Endothelial cell of umbilical vein (primary cell): Measurements from ENCODE around the gene MGAT5B. TPM values are rescaled to one million over a fixed set of nuclear protein-coding genes. Genes with fewer than 3 reads are reported as not detected.

ENCODE experiments used
- BruUV-seq: library from RNA; stranded (reverse); fragments of 400-500 nt; replicated peaks from 2 replicates; lab custom pipeline; 2021; lab: Mats Ljungman, UMichigan
- CTCF ChIA-PET: fragments of 300-600, 350-600 bp; sonication (Branson Sonifier 250); formaldehyde crosslinking; loops from one replicate; lab custom pipeline; 2021; ENCODE audit warnings: antibody characterized with exemption, inconsistent platforms; lab: Charles Lee
- POLR2A ChIA-PET: fragments of 300-600, 350-600 bp; sonication (Branson Sonifier 250); formaldehyde crosslinking; loops from one replicate; lab custom pipeline; 2021; ENCODE audit warnings: antibody characterized with exemption, inconsistent platforms; lab: Charles Lee
- DNase-seq: peaks from one replicate; pipeline ENCODE4 v3.0.0-alpha.2; 2011; ENCODE audit warnings: low read depth, low spot score
- FAIRE-seq: peaks from 2 replicates; lab custom pipeline; 2011; peaks lifted over from hg19 to GRCh38; lab: Jason Lieb, UNC
- H2AFZ ChIP-seq: 2 replicates; pipeline ENCODE4 v1.6.0; 2012; ENCODE audit warnings: low read depth, low read length, control low read depth, inconsistent platforms
- H3K27ac ChIP-seq: 2 replicates; pipeline ENCODE4 v1.5.1; 2011; ENCODE audit warnings: low read depth, mild to moderate bottlenecking, control low read depth, low read length, moderate library complexity; ENCODE audit not compliant: insufficient read depth
- H3K27me3 ChIP-seq, 2 experiments: 2 replicates each; pipeline versions ENCODE4 v1.6.0 to v1.6.1; 2011; ENCODE audit warnings: low read length in 2 of 2, mixed read lengths in 1 of 2; ENCODE audit not compliant: control insufficient read depth in 2 of 2, insufficient read depth in 2 of 2
- H3K36me3 ChIP-seq, 2 experiments: 2 replicates in 1 of 2; 3 replicates in 1 of 2; pipeline ENCODE4 v1.5.1; 2011; ENCODE audit warnings: low read length in 2 of 2, mild to moderate bottlenecking in 1 of 2, moderate library complexity in 1 of 2; ENCODE audit not compliant: control insufficient read depth in 2 of 2, insufficient read depth in 2 of 2; ENCODE audit errors: extremely low read depth in 1 of 2
- H3K4me1 ChIP-seq: 3 replicates; pipeline ENCODE4 v1.5.1; 2011; ENCODE audit warnings: mild to moderate bottlenecking, low read length; ENCODE audit not compliant: control insufficient read depth, insufficient read depth; ENCODE audit errors: extremely low read depth
- H3K4me2 ChIP-seq: 2 replicates; pipeline ENCODE4 v1.6.1; 2011; ENCODE audit warnings: low read length, control low read depth, mixed read lengths; ENCODE audit not compliant: insufficient read depth
- H3K4me3 ChIP-seq, 3 experiments: fragments of 200-600 bp in 1 of 3; sonication (generic), shearing (Covaris generic) in 1 of 3; replicated peaks in 1 of 3; 2 replicates each; pipeline ENCODE4 v1.5.1; 2011 to 2016; ENCODE audit warnings: control low read depth in 3 of 3, low read length in 3 of 3, mild to moderate bottlenecking in 2 of 3, inconsistent platforms in 1 of 3, low read depth in 1 of 3, moderate library complexity in 1 of 3; ENCODE audit not compliant: insufficient read depth in 1 of 3
- H3K79me2 ChIP-seq: 2 replicates; pipeline ENCODE4 v1.6.0; 2012; ENCODE audit warnings: low read length, inconsistent platforms; ENCODE audit not compliant: control insufficient read depth, insufficient read depth
- H3K9ac ChIP-seq: replicated peaks from 2 replicates; pipeline ENCODE3; 2011; ENCODE audit warnings: low read length, control low read depth; ENCODE audit not compliant: insufficient read depth; ENCODE audit errors: extremely low read depth
- H3K9me1 ChIP-seq: replicated peaks from 3 replicates; pipeline ENCODE4 v1.6.0; 2011; ENCODE audit warnings: mild to moderate bottlenecking, low read length; ENCODE audit not compliant: control insufficient read depth, insufficient read depth; ENCODE audit errors: extremely low read depth
- H3K9me3 ChIP-seq: replicated peaks from 2 replicates; pipeline ENCODE4 v1.5.1; 2012; ENCODE audit warnings: low read length, inconsistent platforms; ENCODE audit not compliant: control insufficient read depth, insufficient read depth
- H4K20me1 ChIP-seq: replicated peaks from 2 replicates; pipeline ENCODE3; 2011; ENCODE audit warnings: mild to moderate bottlenecking, low read length; ENCODE audit not compliant: control insufficient read depth, insufficient read depth; ENCODE audit errors: extremely low read depth
- EZH2 ChIP-seq: IDR thresholded peaks from 2 replicates; pipeline ENCODE4 v1.6.1; 2012; ENCODE audit warnings: borderline replicate concordance, low read depth, mild to moderate bottlenecking, moderate library complexity, low read length, inconsistent platforms; ENCODE audit not compliant: severe bottlenecking
- FOS ChIP-seq: IDR thresholded peaks from 2 replicates; pipeline ENCODE4 v1.6.1; 2011; ENCODE audit warnings: mild to moderate bottlenecking, low read length, moderate library complexity, borderline replicate concordance; ENCODE audit not compliant: insufficient read depth
- GATA2 ChIP-seq: IDR thresholded peaks from 2 replicates; pipeline ENCODE4 v1.7.0; 2011; ENCODE audit warnings: low read depth, mild to moderate bottlenecking, moderate library complexity, mixed read lengths, low read length; ENCODE audit not compliant: insufficient read length, insufficient read depth
- JUN ChIP-seq: IDR thresholded peaks from 2 replicates; pipeline ENCODE4 v1.6.1; 2011; ENCODE audit warnings: borderline replicate concordance, low read depth; ENCODE audit not compliant: insufficient read length, insufficient read depth
- MYC ChIP-seq: IDR thresholded peaks from one replicate; pipeline ENCODE4 v1.6.1; 2011; ENCODE audit warnings: mild to moderate bottlenecking, low read depth, low read length
- POLR2A ChIP-seq: IDR thresholded peaks from 2 replicates; pipeline ENCODE4 v1.6.1; 2012; ENCODE audit warnings: low read depth, mild to moderate bottlenecking, control low read depth, low read length
- POLR2AphosphoS5 ChIP-seq: IDR thresholded peaks from 2 replicates; pipeline ENCODE4 v1.6.1; 2012; ENCODE audit warnings: low read depth, mild to moderate bottlenecking, control low read depth, low read length, moderate library complexity; ENCODE audit not compliant: insufficient read depth
- dilution Hi-C: fragments of 300-500 bp; cut with MboI; formaldehyde crosslinking; loops from one replicate; pipeline ENCODE4 v1.15.0; 2019; ENCODE audit warnings: low sequenced_read_pairs; ENCODE audit not compliant: extremely low pct_ligation_motif_present
- intact Hi-C: fragments of 100-400 bp; cut with micrococcal nuclease; formaldehyde crosslinking; loops from one replicate; pipeline ENCODE4 v1.10.0; 2022
- polyA plus RNA-seq, 4 experiments: library from polyadenylated mRNA; depleted of rRNA in 3 of 4; stranded (reverse) in 3 of 4; unstranded in 1 of 4; fragments of >200 nt; gene quantifications; 2 replicates each; pipeline versions ENCODE4 v1.2.1 to v1.2.3, GENCODE V29; 2011 to 2012; ENCODE audit warnings: missing spikeins in 1 of 4
- total RNA-seq: library from RNA; stranded (reverse); gene quantifications from 2 replicates; pipeline ENCODE4 v1.2.3, GENCODE V29; 2021
- TF ChIP-seq, protein P1 (sequence below), 2 donors: IDR thresholded peaks; 1 replicate in 1 of 2; 2 replicates in 1 of 2; pipeline ENCODE4 v1.5.1; 2011; ENCODE audit warnings: low read length in 2 of 2, mild to moderate bottlenecking in 2 of 2, moderate library complexity in 2 of 2, control low read depth in 1 of 2, inconsistent platforms in 1 of 2, low read depth in 1 of 2; ENCODE audit not compliant: insufficient read depth in 1 of 2; ENCODE audit errors: extremely low read depth in 1 of 2
- TF ChIP-seq, protein P2 (sequence below): IDR thresholded peaks from 2 replicates; pipeline ENCODE4 v1.6.1; 2011; ENCODE audit not compliant: insufficient read depth, insufficient read length

The MGAT5B gene
- total and polyA plus RNA-seq, 2 donors (not counting 3 experiments of a cell fraction or from before 2014, with no cell fraction given), result 1.7 to 2.1 TPM

DNA sequence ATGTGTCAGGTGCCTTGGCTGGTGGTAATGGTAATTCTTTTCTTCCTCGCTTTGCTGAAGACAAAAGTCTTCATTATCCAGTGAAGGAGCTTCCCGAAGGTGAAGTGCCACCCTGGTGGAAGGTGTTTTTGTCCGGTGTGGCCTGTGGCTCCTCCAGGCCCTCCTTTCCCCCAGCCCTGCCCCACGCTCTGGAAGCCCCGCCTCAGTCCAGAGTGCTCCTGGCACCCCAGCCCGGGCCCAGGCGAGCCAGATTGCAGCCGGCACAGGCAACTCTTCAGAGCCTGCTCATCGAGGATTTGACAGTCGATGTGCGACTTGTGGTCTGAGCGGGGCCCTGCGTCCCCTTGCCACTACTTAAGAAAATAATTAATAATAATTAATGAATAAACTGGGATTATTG, 93.7 kb downstream of the MGAT5B start:
- no peaks in the 10 kb centered on the region for H3K9me3 ChIP-seq
- peaks cover under 1 to 2% of the 10 kb centered on the region in 2 experiments for H3K27me3 ChIP-seq
- intact Hi-C loops (no loop called here), dilution Hi-C loops (no loop called here)
- no peak overlapping the region for H3K4me2 ChIP-seq
- H3K36me3 ChIP-seq, result no peaks in the 10 kb centered on the region
- TF ChIP-seq, protein P1, sequence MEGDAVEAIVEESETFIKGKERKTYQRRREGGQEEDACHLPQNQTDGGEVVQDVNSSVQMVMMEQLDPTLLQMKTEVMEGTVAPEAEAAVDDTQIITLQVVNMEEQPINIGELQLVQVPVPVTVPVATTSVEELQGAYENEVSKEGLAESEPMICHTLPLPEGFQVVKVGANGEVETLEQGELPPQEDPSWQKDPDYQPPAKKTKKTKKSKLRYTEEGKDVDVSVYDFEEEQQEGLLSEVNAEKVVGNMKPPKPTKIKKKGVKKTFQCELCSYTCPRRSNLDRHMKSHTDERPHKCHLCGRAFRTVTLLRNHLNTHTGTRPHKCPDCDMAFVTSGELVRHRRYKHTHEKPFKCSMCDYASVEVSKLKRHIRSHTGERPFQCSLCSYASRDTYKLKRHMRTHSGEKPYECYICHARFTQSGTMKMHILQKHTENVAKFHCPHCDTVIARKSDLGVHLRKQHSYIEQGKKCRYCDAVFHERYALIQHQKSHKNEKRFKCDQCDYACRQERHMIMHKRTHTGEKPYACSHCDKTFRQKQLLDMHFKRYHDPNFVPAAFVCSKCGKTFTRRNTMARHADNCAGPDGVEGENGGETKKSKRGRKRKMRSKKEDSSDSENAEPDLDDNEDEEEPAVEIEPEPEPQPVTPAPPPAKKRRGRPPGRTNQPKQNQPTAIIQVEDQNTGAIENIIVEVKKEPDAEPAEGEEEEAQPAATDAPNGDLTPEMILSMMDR (IDR thresholded peaks at IDR 0.05; ENCODE audit: extremely low read depth in 1 of 2, insufficient read depth in 1 of 2, low read depth in 1 of 2, low read length in 2 of 2), result no peak
- TF ChIP-seq, protein P2, sequence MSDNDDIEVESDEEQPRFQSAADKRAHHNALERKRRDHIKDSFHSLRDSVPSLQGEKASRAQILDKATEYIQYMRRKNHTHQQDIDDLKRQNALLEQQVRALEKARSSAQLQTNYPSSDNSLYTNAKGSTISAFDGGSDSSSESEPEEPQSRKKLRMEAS, result no peak
- TF ChIP-seq EZH2 (no peak), POLR2AphosphoS5 (no peak), GATA2 (no peak)
- DNase-seq (no peak), FAIRE-seq (no peak)
- BruUV-seq, result no TSS peak
- no peaks in the 10 kb centered on the region for H3K9me1 ChIP-seq
- no peak overlapping the region for H3K4me3 ChIP-seq
- no peaks in the 10 kb centered on the region for H3K4me1 ChIP-seq
- ChIA-PET POLR2A (no interaction called here), CTCF (no interaction called here)
- no peak overlapping the region for H3K9ac ChIP-seq
- no peaks in the 10 kb centered on the region for H3K79me2 ChIP-seq
- no peak overlapping the region for H3K27ac ChIP-seq
- no peaks in the 10 kb centered on the region for H4K20me1 ChIP-seq
- H2AFZ ChIP-seq, result no peak overlapping the region

DNA sequence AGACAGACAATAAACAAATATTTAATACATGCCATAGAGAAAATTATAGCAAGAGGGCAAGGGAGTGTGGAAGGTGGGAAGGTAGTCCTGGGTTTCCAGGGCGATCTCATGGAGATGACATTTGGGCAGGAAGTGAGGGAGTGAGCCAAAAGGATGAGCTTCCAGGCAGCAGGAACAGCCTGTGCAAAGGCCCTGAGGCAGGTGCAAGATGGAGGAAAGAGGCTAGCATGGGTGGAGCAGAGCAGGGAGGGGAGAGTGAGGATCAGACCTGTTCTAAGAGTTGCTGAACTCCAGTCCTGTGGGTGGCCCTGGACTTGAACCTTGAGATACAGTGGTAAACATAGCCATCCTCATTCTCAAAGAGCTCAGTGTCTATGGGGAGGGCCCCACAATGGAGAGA, 94.7 kb downstream of the MGAT5B start:
- TF ChIP-seq FOS (no peak), POLR2A (no peak), GATA2 (no peak), EZH2 (no peak), POLR2AphosphoS5 (no peak), JUN (no peak), MYC (no peak)
- TF ChIP-seq, protein P2, result no peak
- TF ChIP-seq, protein P1 (IDR thresholded peaks at IDR 0.05; ENCODE audit: extremely low read depth in 1 of 2, insufficient read depth in 1 of 2, low read depth in 1 of 2, low read length in 2 of 2), result no peak
- no peaks in the 10 kb centered on the region for H3K4me1 ChIP-seq
- intact Hi-C loops, result no loop called here
- FAIRE-seq (no peak), DNase-seq (no peak)
- no peaks in the 10 kb centered on the region for H3K79me2 ChIP-seq
- H2AFZ ChIP-seq, result no peak overlapping the region
- no peaks in the 10 kb centered on the region for H3K9me3 ChIP-seq
- no peaks in the 10 kb centered on the region for H3K36me3 ChIP-seq
- no peak overlapping the region for H3K9ac ChIP-seq
- H3K27me3 ChIP-seq, result peaks cover 10% of the 10 kb centered on the region in 2 experiments
- ChIA-PET CTCF (no interaction called here), POLR2A (no interaction called here)
- no peaks in the 10 kb centered on the region for H3K9me1 ChIP-seq
- no peak overlapping the region for H3K4me2 ChIP-seq
- no peak overlapping the region for H3K27ac ChIP-seq
- dilution Hi-C loops, result no loop called here
- no TSS peak for BruUV-seq
- no peaks in the 10 kb centered on the region for H4K20me1 ChIP-seq
- H3K4me3 ChIP-seq, result no peak overlapping the region
